Gastroesophageal sphincter (tissue), 4 donors: ENCODE results near the gene ENPP3. TPM values are rescaled to one million over a fixed set of nuclear protein-coding genes. Genes with fewer than 3 reads are reported as not detected.

Experiments used
- ATAC-seq: fragments of 150-250 bp; one replicate; pipeline ENCODE4 v1.9.1; 2016; ENCODE audit warnings: mild to moderate bottlenecking, moderate library complexity
- H3K27ac ChIP-seq, 4 donors: fragments of 200-600 bp; sonication (generic) in 3 of 4; 1 replicate in 3 of 4; 2 replicates in 1 of 4; pipeline ENCODE4 v1.5.1; 2016 to 2019
- H3K27me3 ChIP-seq: fragments of 200-600 bp; sonication (generic); one replicate; pipeline ENCODE4 v1.5.1; 2019
- H3K36me3 ChIP-seq, 2 donors: fragments of 200-600 bp; sonication (generic); one replicate each; pipeline ENCODE4 v1.5.1; 2019; ENCODE audit warnings: control low read depth in 1 of 2
- H3K4me1 ChIP-seq, 3 donors: fragments of 200-600 bp; sonication (generic); 1 replicate in 2 of 3; 2 replicates in 1 of 3; pipeline ENCODE4 v1.5.1; 2016 to 2019; ENCODE audit warnings: control low read depth in 2 of 3
- H3K4me3 ChIP-seq, 2 donors: fragments of 200-600 bp; sonication (generic); one replicate each; pipeline ENCODE4 v1.5.1; 2019; ENCODE audit warnings: mild to moderate bottlenecking in 1 of 2, moderate library complexity in 1 of 2
- H3K9me3 ChIP-seq, 3 donors: fragments of 200-600 bp; sonication (generic); one replicate each; pipeline ENCODE4 v1.5.1; 2017 to 2019; ENCODE audit warnings: control low read depth in 2 of 3
- CTCF ChIP-seq, 4 experiments: fragments of 200-600 bp in 2 of 4; fragments of 450-650 bp in 2 of 4; sonication (generic) in 1 of 4; IDR thresholded peaks; one replicate each; pipeline ENCODE4 v1.5.1; 2017 to 2019; ENCODE audit warnings: antibody characterized with exemption in 4 of 4, mild to moderate bottlenecking in 2 of 4, moderate library complexity in 2 of 4
- EP300 ChIP-seq: sonication (generic); formaldehyde crosslinking; IDR thresholded peaks from one replicate; pipeline ENCODE4 v1.6.1; 2017; ENCODE audit warnings: antibody characterized with exemption, mild to moderate bottlenecking
- POLR2A ChIP-seq, 2 donors: fragments of 450-650 bp; IDR thresholded peaks; one replicate each; pipeline ENCODE4 v1.6.1; 2017; ENCODE audit warnings: antibody characterized with exemption in 2 of 2, mild to moderate bottlenecking in 2 of 2, moderate library complexity in 1 of 2
- POLR2AphosphoS5 ChIP-seq: sonication (generic); formaldehyde crosslinking; IDR thresholded peaks from one replicate; pipeline ENCODE4 v1.6.1; 2017; ENCODE audit warnings: antibody characterized with exemption
- WGBS, 2 donors: methylation state at CpG; one replicate each; pipeline ENCODE4 v1.1.5; 2018; ENCODE audit warnings: low coverage in 1 of 2; 5-methylcytosine and 5-hydroxymethylcytosine counted together
- total RNA-seq, 4 donors: library from RNA; depleted of rRNA; stranded (reverse); fragments of >200 nt; gene quantifications; one replicate each; pipeline ENCODE4 v1.1.0, GENCODE V29; 2016

Gene ENPP3
- total RNA-seq, 4 donors from 2014 or later = 0.35 to 1.5 (median 0.39) TPM; not detected in 1

GRCh38 chr6:131645846-131646245 is 8.7 kb downstream of the ENPP3 start:
- TF ChIP-seq CTCF (IDR thresholded peaks at IDR 0.05) (no peak), EP300 (no peak), POLR2AphosphoS5 (no peak), POLR2A (IDR thresholded peaks at IDR 0.05) (no peak)
- Histone ChIP-seq H3K9me3 (no peaks in the 10 kb centered on the region), H3K27me3 (no peaks in the 10 kb centered on the region), H3K4me3 (no peak overlapping the region), H3K36me3 (no peaks in the 10 kb centered on the region), H3K4me1 (no peaks in the 10 kb centered on the region), H3K27ac (no peak overlapping the region)
- no peak for ATAC-seq
- WGBS, 2 donors = 83 to 95% methylated on average over 2 of the region's 2 CpGs

- TF ChIP-seq CTCF (IDR thresholded peaks at IDR 0.05) (no peak), POLR2AphosphoS5 (no peak), POLR2A (IDR thresholded peaks at IDR 0.05) (no peak), EP300 (no peak)
- no peak for ATAC-seq
Measured at GRCh38 chr6:131646249-131646670, 9.2 kb downstream of the ENPP3 start.

GRCh38 chr6:131651782-131652181 is 14.7 kb downstream of the ENPP3 start:
- Histone ChIP-seq H3K9me3 (no peaks in the 10 kb centered on the region), H3K27me3 (no peaks in the 10 kb centered on the region), H3K4me3 (no peak overlapping the region), H3K36me3 (no peaks in the 10 kb centered on the region), H3K4me1 (no peaks in the 10 kb centered on the region), H3K27ac (no peak overlapping the region)
- ATAC-seq = no peak
- TF ChIP-seq EP300 (no peak), POLR2AphosphoS5 (no peak)

More at GRCh38 chr6:131646249-131646670, 9.2 kb downstream of the ENPP3 start:
- no peak overlapping the region for H3K4me3 ChIP-seq
- H3K9me3 ChIP-seq = no peaks in the 10 kb centered on the region
- H3K36me3 ChIP-seq = no peaks in the 10 kb centered on the region
- H3K4me1 ChIP-seq = no peaks in the 10 kb centered on the region
- H3K27ac ChIP-seq = no peak overlapping the region
- no peaks in the 10 kb centered on the region for H3K27me3 ChIP-seq

GRCh38 chr6:131652472-131652871 is 15.4 kb downstream of the ENPP3 start:
- no peaks in the 10 kb centered on the region for H3K9me3 ChIP-seq
- H3K4me1 ChIP-seq = no peaks in the 10 kb centered on the region
- ATAC-seq = no peak
- no peaks in the 10 kb centered on the region for H3K27me3 ChIP-seq
- no peak overlapping the region for H3K4me3 ChIP-seq
- 35 to 84% methylated on average over 5 of the region's 5 CpGs for WGBS, 2 donors
- TF ChIP-seq POLR2AphosphoS5 (no peak), CTCF (IDR thresholded peaks at IDR 0.05) (no peak), EP300 (no peak), POLR2A (IDR thresholded peaks at IDR 0.05) (no peak)
- no peaks in the 10 kb centered on the region for H3K36me3 ChIP-seq
- H3K27ac ChIP-seq = no peak overlapping the region

GRCh38 chr6:131654326-131654725 is 17.2 kb downstream of the ENPP3 start:
- no peak for TF ChIP-seq POLR2AphosphoS5
- no peak for TF ChIP-seq POLR2A (IDR thresholded peaks at IDR 0.05)
- TF ChIP-seq EP300 = no peak
- TF ChIP-seq CTCF (IDR thresholded peaks at IDR 0.05) = no peak
- no peak overlapping the region for H3K27ac ChIP-seq
- no peaks in the 10 kb centered on the region for H3K4me1 ChIP-seq
- no peak overlapping the region for H3K4me3 ChIP-seq
- no peaks in the 10 kb centered on the region for H3K9me3 ChIP-seq
- ATAC-seq = no peak
- H3K36me3 ChIP-seq = no peaks in the 10 kb centered on the region
- H3K27me3 ChIP-seq = no peaks in the 10 kb centered on the region
- 86 to 100% methylated on average over 1 to 3 of the region's 3 CpGs for WGBS, 2 donors
